GDM1 (cell line): Measurements from ENCODE around the gene PPP1R12B.
"Not testable (repeated sequence)": the region's sequence is repeated elsewhere in the genome, so short reads cannot be mapped to it uniquely, and the experiment has no call there.

Experiments used
- DNase-seq: peaks from one replicate; lab custom pipeline; 2025; lab: John Stamatoyannopoulos, UW

Gene PPP1R12B

GRCh38 chr1:202612036-202612435, 263.5 kb downstream of the PPP1R12B start:
- not testable (repeated sequence) for DNase-seq

- no peak for DNase-seq
Observed at GRCh38 chr1:202613571-202613970, 265.1 kb downstream of the PPP1R12B start.

DNA sequence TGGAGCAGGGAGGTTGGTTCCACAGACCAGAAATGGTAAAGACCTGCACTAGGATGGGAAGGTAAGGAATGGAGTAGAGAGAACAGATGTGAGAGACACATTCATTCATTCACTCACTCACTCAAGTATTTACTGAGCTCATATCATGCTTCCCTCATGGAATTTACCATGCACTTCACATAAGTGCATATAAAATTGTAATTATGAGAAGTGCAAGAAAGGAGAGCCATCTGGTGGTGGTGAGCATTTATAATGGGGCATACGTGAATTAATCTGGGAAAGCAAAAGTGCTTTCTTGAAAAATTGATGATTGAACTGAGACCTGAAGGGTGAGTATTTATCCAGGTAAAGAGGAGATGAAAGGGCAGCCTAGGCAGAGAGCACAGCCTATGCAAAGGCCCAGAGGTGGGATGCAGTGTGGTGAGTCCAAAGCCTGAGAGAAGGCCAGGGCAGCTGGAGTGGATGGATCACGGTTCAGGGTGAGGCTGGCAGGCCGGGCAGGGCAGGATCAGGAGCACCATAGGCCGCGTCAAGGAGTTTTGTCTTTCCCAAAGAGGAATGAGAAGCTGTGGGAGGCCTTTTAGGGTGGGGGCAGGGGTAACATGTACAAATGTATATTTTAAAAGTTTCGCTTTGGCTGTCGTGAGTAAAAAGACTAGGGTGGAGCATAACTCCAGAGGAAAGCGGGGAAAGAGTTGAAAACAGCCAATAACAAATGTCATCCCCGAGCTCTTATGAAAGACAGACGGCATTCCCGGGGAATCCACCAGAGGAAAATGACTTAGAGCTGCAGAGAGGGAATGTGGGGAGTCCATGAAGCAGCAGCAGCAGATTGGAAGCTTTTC, 266.1 kb downstream of the PPP1R12B start:
- not testable (repeated sequence) for DNase-seq

DNA sequence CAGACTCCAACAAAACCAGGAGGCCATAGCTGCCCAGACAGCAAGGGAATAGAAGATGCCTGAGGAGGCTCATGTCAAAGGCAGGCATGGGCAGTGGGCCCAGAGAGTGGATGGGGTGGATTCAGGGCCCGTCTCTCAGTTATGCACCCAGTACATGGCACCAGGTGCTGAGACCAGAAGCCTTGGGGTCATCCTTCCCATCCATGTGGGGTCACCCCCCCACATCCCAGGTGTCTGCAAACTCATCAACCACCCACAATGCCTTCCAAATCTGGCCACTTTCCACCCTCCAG, 266.7 kb downstream of the PPP1R12B start:
- not testable (repeated sequence) for DNase-seq

DNA sequence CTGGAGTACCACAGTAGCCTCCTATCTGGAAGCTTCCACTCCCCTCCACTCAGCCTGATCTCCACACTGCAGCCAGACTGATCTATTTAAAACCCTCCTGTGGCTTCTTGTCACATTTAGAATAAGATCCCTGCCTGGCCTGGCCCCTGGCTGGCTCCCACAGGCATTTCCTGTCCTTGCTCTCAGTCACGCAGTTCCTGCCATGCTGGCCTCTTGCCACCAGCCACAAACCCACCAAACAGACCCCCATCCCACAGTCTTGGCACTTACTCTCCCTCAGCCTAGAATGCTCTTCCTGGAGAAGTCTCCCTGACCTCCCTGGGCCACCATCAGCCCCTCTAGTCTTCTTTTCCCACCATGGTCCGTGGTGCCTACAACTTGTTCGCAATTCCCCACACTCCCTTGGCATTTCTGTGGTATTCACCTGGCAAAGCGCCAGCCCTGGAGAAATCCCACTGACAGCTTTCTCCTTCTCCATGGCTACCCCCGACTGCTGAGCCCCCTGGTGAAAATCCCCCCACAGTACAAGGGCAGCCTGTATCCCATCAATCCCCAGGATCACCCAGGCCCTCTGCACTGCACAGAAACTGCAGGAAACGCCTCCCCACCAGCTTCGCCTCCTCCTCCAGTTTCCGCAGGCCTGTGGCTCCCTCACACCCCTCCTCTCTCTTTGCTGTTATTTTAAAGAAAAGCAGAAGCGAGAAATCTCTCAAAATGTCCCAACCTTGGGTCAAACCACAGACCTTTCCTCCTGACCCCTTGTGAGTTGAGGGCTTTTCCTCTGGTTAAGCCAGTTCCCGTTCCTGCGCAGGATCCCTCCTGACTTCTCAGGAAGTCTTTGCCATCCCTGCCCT, 267.2 kb downstream of the PPP1R12B start:
- peak; percentile 89 for DNase-seq

- no peak for DNase-seq
Observed at GRCh38 chr1:202616355-202616915, 267.9 kb downstream of the PPP1R12B start.

DNA sequence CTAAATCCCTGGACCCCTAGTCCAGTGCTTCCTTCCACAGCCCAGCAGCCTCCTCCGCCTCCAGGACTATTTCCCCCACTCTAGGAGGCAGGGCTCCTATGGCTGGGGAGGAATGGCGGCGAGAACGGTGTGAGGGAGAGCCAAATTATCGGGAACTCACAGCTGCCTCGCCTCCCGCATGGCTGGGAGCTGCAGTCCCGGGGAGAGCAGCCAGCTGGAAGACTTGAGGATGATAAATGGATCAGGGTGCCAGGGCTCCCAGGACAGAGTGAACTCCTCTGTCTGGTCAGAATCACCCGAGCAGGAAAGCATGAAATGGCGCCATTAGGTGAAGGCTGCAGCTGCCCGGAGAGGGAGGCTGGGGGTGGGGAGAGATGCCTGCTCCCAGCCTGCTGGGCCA, 270.5 kb downstream of the PPP1R12B start:
- not testable (repeated sequence) for DNase-seq

GRCh38 chr1:202619505-202619904, 271.0 kb downstream of the PPP1R12B start:
- DNase-seq = no peak

GRCh38 chr1:202620036-202620435, 271.5 kb downstream of the PPP1R12B start:
- not testable (repeated sequence) for DNase-seq

- no peak for DNase-seq
Observed at GRCh38 chr1:202621446-202621845, 272.9 kb downstream of the PPP1R12B start.

GRCh38 chr1:202622388-202622787, 273.9 kb downstream of the PPP1R12B start:
- DNase-seq = no peak

DNA sequence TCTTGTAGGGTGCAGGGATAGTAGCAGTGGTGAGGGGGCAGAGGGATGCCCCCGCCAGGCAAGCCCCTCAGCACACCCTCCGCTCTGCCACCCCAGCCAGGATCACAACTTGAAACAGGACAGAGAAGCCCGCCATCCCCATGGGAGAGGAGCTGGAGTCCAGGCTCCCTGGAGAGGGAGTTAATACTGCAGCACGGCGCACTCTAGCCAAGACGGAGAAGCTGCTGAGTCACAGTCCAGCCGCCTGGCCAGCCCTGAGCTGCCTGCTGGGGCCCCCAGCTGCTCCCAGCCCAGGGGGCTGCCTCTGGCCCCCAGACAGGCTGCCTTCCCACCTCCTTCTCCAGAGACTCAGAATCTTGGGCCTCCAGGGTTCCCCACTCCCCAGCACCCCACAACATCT, 274.6 kb downstream of the PPP1R12B start:
- DNase-seq = no peak

GRCh38 chr1:202623476-202623875, 275.0 kb downstream of the PPP1R12B start:
- not testable (repeated sequence) for DNase-seq

DNA sequence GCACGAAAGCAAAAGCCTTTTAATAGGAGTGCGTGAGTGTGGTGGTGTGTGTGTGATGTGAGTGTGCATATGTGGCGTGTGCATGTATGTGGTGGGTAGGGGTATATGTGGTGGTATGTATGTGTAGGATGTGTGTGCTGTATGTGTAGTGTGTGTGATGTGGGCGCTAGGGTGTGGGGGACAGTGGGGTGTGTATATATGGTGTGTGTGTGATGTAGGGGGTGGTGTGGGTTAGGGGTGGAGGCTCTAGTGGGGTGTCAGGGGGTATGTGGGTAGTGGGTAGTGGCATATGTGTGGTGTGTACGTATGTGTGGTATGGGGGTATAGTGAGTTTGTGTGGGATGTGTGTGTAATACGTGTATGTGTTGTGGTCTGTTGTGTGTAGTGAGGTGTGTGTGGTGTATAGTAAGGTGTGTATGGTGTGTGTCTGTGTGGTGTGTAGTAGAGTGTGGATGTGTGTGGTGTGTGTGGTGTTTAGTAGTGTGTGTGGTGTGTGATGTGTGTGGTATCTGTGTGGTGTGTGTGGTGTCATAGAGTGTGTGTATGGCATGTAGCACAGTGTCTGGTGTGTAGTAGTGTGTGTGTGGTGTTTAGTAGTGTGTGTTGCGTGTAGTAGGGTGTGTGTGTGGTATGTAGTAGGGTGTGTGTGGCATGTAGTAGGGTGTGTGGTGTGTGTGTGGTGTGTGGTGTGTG, 275.7 kb downstream of the PPP1R12B start:
- DNase-seq = no peak

DNA sequence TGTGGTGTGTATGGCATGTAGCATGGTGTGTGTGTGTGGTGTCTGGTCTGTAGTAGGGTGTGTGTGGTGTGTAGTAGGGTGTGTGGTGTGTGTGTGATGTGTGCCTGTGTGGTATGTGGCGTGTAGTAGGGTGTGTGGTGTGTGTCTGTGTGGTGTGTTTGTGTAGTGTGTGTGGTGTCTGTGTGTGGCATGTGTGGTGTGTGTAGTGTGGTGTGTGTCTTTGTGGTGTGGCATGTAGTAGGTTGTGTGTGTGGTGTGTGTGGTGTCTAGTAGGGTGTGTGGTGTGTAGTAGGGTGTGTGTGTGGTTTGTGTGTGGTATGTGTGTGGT, 276.2 kb downstream of the PPP1R12B start:
- no peak for DNase-seq

DNA sequence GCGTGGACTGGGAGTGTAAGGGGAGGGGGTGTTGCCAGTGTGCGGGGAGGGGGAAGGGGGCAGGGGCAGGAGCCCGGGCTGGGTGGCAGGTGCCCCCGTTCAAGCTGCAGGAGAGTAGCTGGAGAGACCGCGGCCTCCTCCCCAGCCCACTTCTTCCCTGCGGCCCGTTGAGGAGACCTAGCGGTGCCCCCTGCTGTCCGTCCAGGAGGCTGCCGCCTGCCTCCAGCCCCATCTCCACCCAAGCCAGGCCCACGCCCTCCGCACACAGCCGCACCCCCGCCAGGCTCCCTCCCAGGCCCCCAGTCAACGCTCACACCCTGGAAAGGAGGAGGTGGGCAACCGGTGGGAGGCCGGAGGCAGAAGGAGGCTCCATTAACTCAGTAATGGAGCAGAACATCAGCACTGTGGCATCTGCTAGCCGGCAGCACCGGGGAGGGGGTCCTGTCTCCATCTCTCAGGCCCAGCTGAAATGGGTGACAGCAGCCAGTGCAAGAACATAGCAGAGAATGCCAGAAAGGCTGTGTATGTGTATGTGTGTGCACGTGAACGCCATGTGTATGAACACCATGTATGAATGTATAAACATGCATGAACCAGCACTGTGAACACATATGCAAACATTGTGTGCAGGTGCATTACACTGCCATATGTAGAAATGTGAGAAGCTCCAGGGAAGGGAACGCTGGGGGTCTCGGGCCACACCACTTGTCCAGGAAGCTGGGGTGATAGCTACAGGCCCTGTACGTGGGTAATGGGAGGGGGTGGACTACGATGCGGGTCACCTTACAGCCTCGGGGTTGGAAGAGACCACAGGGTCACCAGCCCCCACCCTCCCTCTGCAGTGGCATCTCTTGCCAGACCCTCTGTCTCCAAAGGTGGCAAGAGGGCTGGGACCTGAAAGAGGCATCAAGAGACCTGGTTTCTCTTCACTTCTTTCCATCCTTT, 277.2 kb downstream of the PPP1R12B start:
- DNase-seq = peak; percentile 62

- not testable (repeated sequence) for DNase-seq
Observed at GRCh38 chr1:202627036-202627435, 278.5 kb downstream of the PPP1R12B start.

DNA sequence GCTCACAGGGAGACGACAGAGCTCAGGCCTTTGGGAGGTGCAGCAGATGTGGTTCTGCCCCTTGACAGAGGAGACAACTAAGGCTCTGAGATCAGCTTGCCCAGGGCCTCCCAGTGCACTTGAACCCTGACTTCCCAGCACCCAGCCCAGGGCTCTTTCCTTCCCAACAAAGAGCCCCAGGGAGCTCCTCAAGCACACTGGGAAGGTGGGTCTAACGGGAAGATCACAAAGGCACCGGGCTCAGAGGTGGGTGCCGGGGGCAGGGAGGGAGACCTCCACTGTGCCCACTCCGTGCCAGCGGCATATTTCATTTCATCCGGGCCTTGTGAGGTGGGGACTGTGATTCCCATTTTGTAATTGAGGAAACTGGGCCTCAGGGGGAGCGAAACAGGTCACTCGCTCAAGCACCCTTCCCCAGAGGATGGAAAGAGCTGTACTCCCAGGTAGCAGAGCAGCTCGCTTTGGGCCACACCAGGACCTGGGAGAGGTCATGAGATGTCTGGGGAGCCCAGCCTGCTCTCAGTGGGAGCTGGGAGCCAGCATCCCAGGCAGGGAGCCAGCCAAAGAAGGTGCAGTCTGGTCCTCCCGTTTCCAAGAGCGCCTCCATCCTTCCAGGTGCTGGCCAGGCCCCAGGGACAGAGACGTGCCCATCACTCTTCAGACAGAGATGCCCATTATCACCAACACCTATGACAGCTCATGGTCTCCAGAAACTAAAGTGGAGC, 279.5 kb downstream of the PPP1R12B start:
- DNase-seq = no peak

DNA sequence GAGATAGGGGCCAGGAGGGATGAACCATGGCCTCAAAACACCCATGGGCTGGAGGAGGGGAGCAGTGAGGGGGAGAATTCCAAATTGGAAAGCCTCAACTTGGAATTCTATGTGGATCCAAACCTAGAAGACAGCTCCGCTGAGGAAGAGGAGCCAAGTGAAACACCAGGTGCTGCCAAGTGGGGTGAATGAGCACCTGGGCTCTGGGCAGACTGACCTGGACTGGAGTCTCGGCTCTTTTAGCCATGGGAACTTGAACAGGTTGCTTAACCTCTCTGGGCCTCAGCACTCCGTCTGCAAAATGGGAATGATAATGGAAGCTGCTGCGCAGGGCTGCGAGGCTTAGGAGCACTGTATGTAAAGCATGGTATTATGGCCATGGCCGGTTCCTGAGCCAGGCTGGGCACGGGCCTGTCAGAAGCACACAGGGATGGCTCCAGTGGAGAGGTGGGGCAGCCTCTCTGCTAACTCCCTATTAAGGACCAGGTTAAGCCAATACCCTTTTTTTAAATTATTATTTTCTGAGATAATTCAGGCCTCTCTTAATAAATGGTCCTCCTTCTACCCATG, 280.2 kb downstream of the PPP1R12B start:
- no peak for DNase-seq

DNA sequence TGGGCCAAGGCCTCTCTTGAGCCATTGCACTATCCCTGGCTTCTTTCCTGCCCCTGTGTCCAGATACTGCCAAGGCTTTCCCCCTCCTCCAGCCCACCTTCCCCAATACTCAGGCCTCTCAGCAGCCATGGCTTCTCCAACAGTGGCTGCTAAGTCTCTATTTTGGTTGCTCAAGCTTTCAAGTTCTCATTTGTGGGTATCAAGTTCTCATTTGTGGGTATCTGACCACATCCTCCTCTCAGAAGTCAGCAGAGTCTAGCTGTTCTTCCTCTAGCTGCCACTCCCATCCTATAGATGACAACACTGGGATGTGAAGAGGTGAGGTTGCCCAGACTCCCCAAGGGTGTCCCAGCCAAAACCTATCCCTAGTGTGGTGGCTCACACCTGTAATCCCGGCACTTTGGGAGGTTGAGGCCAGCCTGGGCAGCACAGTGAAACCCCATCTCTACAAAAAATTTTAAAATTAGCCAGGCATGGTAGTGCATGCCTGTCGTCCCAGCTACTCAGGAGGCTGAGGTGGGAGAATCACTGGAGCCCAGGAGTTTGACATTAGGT, 280.8 kb downstream of the PPP1R12B start:
- DNase-seq = peak; percentile 35
